Activated CD8-positive, alpha-beta T cell treated with anti-CD3 and anti-CD28 coated beads for 36 hours (primary cell): ENCODE measurements around the gene SNCG. TPM values are rescaled to one million over a fixed set of nuclear protein-coding genes. Genes with fewer than 3 reads are reported as not detected.
A peak's percentile ranks its signal among the peaks of the same experiment; 100 is the strongest.

Source experiments
- ATAC-seq: fragments of 200-7000 bp; cut with Tn5 transposase; one replicate; pipeline ENCODE4 v1.10.0; 2021; ENCODE audit warnings: mild to moderate bottlenecking, moderate library complexity
- CTCF ChIA-PET: fragments of 350-600 bp; sonication (Branson Sonifier 250); formaldehyde crosslinking; loops from one replicate; lab custom pipeline; 2021; ENCODE audit warnings: antibody characterized with exemption; lab: Charles Lee
- POLR2A ChIA-PET: fragments of 350-600 bp; sonication (Branson Sonifier 250); formaldehyde crosslinking; loops from one replicate; lab custom pipeline; 2021; ENCODE audit warnings: antibody characterized with exemption; lab: Charles Lee
- DNase-seq: peaks from one replicate; pipeline ENCODE4 v3.0.0-alpha.2; 2020
- H3K27ac Mint-ChIP-seq: one replicate; pipeline ENCODE4 v1.8.0; 2021; ENCODE audit warnings: mild to moderate bottlenecking, mixed read lengths
- H3K27me3 Mint-ChIP-seq: one replicate; pipeline ENCODE4 v1.8.0; 2021; ENCODE audit warnings: mixed read lengths
- H3K36me3 Mint-ChIP-seq: one replicate; pipeline ENCODE4 v1.8.0; 2021; ENCODE audit warnings: low read depth, mixed read lengths
- H3K4me1 Mint-ChIP-seq: one replicate; pipeline ENCODE4 v1.8.0; 2021; ENCODE audit warnings: low read depth, mixed read lengths
- H3K4me3 Mint-ChIP-seq: one replicate; pipeline ENCODE4 v1.8.0; 2021; ENCODE audit warnings: mild to moderate bottlenecking, moderate library complexity, mixed read lengths
- H3K9me3 Mint-ChIP-seq: one replicate; pipeline ENCODE4 v1.8.0; 2021; ENCODE audit warnings: mixed read lengths
- CTCF ChIP-seq: fragments of 200-600 bp; IDR thresholded peaks from one replicate; pipeline ENCODE4 v1.8.0; 2022; ENCODE audit warnings: antibody characterized with exemption, mild to moderate bottlenecking
- intact Hi-C: fragments of 100-400 bp; cut with micrococcal nuclease; formaldehyde crosslinking; loops from one replicate; pipeline ENCODE4 v1.10.0; 2022
- total RNA-seq, 2 experiments: library from RNA; stranded (reverse); gene quantifications; one replicate each; pipeline ENCODE4 v1.2.3, GENCODE V29; 2021

SNCG gene
- total RNA-seq, 2 experiments from 2014 or later: not detected

- ATAC-seq (no peak), DNase-seq (no peak)
- H3K36me3 Mint-ChIP-seq: no peaks in the 10 kb centered on the region
- ChIA-PET CTCF (interaction anchor here (7.1 kb wide), 1 partner anchor 26 kb away, joined by 45 read pairs; no protein-coding TSS in a partner anchor), POLR2A (no interaction called here)
- no peaks in the 10 kb centered on the region for H3K9me3 Mint-ChIP-seq
- no peaks in the 10 kb centered on the region for H3K27me3 Mint-ChIP-seq
- TF ChIP-seq CTCF: no peak
- H3K4me3 Mint-ChIP-seq: no peak overlapping the region
- H3K27ac Mint-ChIP-seq: no peak overlapping the region
- H3K4me1 Mint-ChIP-seq: peaks cover 17% of the 10 kb centered on the region
- intact Hi-C loops: no loop called here
These were observed 5.9 kb downstream of the SNCG start for GRCh38 chr10:86964061-86964846.

GRCh38 chr10:86964847-86965190 lies 6.4 kb downstream of the SNCG start:
- H3K4me1 Mint-ChIP-seq: peaks cover 17% of the 10 kb centered on the region
- intact Hi-C loops: no loop called here
- no peak for TF ChIP-seq CTCF
- ATAC-seq (no peak), DNase-seq (no peak)
- no peak overlapping the region for H3K27ac Mint-ChIP-seq
- no peak overlapping the region for H3K4me3 Mint-ChIP-seq
- no peaks in the 10 kb centered on the region for H3K27me3 Mint-ChIP-seq
- ChIA-PET POLR2A (no interaction called here), CTCF (interaction anchor here (2.2 to 7.1 kb wide), 2 partner anchors 18 to 26 kb away, joined by 10 to 45 read pairs; no protein-coding TSS in a partner anchor)
- H3K36me3 Mint-ChIP-seq: no peaks in the 10 kb centered on the region
- H3K9me3 Mint-ChIP-seq: no peaks in the 10 kb centered on the region

GRCh38 chr10:86965986-86966654 lies 7.7 kb downstream of the SNCG start:
- no peaks in the 10 kb centered on the region for H3K9me3 Mint-ChIP-seq
- peaks cover 22% of the 10 kb centered on the region for H3K4me1 Mint-ChIP-seq
- peak; percentile 27 for DNase-seq

GRCh38 chr10:86967481-86967941 lies 9.1 kb downstream of the SNCG start:
- no peak overlapping the region for H3K4me3 Mint-ChIP-seq
- no peaks in the 10 kb centered on the region for H3K36me3 Mint-ChIP-seq
- ATAC-seq: no peak
- TF ChIP-seq CTCF: no peak
- H3K9me3 Mint-ChIP-seq: no peaks in the 10 kb centered on the region
- H3K27me3 Mint-ChIP-seq: peaks cover 2% of the 10 kb centered on the region
- intact Hi-C loops: no loop called here
- H3K27ac Mint-ChIP-seq: no peak overlapping the region
- no peak for DNase-seq
- ChIA-PET POLR2A (interaction anchor here (0.9 to 1.5 kb wide), 5 partner anchors 10 to 119 kb away, joined by 3 read pairs; partner anchors contain the start of genes MMRN2 and SNCG), CTCF (interaction anchor here (0.9 to 7.1 kb wide), 8 partner anchors 10 to 255 kb away, joined by 3 to 45 read pairs (median 4); no protein-coding TSS in a partner anchor)
- H3K4me1 Mint-ChIP-seq: peaks cover 27% of the 10 kb centered on the region

More at GRCh38 chr10:86965986-86966654, 7.7 kb downstream of the SNCG start:
- no peak for TF ChIP-seq CTCF
- CTCF ChIA-PET: interaction anchor here (0.6 to 7.1 kb wide), 11 partner anchors 10 to 254 kb away, joined by 3 to 45 read pairs (median 4); partner anchors contain the start of gene SHLD2
- ATAC-seq: peak; percentile 13
- intact Hi-C loops: no loop called here
- POLR2A ChIA-PET: interaction anchor here (1.2 kb wide), 1 partner anchor 28 kb away, joined by 3 read pairs; no protein-coding TSS in a partner anchor
- no peaks in the 10 kb centered on the region for H3K27me3 Mint-ChIP-seq
- peak overlapping the region; percentile 37 for H3K4me3 Mint-ChIP-seq
- H3K36me3 Mint-ChIP-seq: no peaks in the 10 kb centered on the region
- peak overlapping the region; percentile 75 for H3K27ac Mint-ChIP-seq
